Measurements from ENCODE around the gene PLCB1. TPM values are rescaled to one million over a fixed set of nuclear protein-coding genes. Genes with fewer than 3 reads are reported as not detected.

Gene PLCB1
- total and polyA plus RNA-seq, 10 of the 15 experiments (the other 5 are each of a cell fraction or from before 2014, with no cell fraction given), result 0.05 to 5.3 (median 0.17) TPM; not detected in 1

- no TSS peak for BruUV-seq (replicated peaks)
- TF ChIP-seq NRF1 (conservative IDR thresholded peaks at IDR 0.05; ENCODE audit: low read depth, low read length), result no peak
- no peak for TF ChIP-seq ZSCAN29 (IDR thresholded peaks at IDR 0.05)
- no peak for TF ChIP-seq EED (IDR thresholded peaks at IDR 0.05; ENCODE audit: low read depth)
- TF ChIP-seq ZZZ3 (IDR thresholded peaks at IDR 0.05; ENCODE audit: control insufficient read depth, insufficient read length, low read depth), result no peak
- no peak for TF ChIP-seq SRF (IDR thresholded peaks at IDR 0.05; ENCODE audit: low read depth in 2 of 2, low read length in 2 of 2)
- no peak for TF ChIP-seq BACH1 (IDR thresholded peaks at IDR 0.05; ENCODE audit: borderline replicate concordance)
- no peak for TF ChIP-seq HDAC6 (IDR thresholded peaks at IDR 0.05; ENCODE audit: unreplicated experiment)
- TF ChIP-seq ZNF384 (IDR thresholded peaks at IDR 0.05; ENCODE audit: borderline replicate concordance, low read depth, low read length), result no peak
- TF ChIP-seq CBFB (IDR thresholded peaks at IDR 0.05; ENCODE audit: low read depth), result no peak
- TF ChIP-seq STAT3 (IDR thresholded peaks at IDR 0.05; ENCODE audit: low read depth, low read length), result no peak
- TF ChIP-seq POLR2AphosphoS5 (IDR thresholded peaks at IDR 0.05; ENCODE audit: low read length), result no peak
- TF ChIP-seq SREBF1 (IDR thresholded peaks at IDR 0.05; ENCODE audit: low read length), result no peak
- TF ChIP-seq SUPT20H (IDR thresholded peaks at IDR 0.05; ENCODE audit: borderline replicate concordance, control insufficient read depth, low read depth, low read length), result no peak
- no peak for TF ChIP-seq ATF7 (IDR thresholded peaks at IDR 0.05; ENCODE audit: low read depth)
- TF ChIP-seq ZNF24 (IDR thresholded peaks at IDR 0.05), result no peak
- no peak for TF ChIP-seq NR2F1 (conservative IDR thresholded peaks at IDR 0.05)
- no peak for TF ChIP-seq GABPA (IDR thresholded peaks at IDR 0.05; ENCODE audit: low read depth)
- FAIRE-seq (no peak), ATAC-seq (no peak), DNase-seq (ENCODE audit: low read depth, low spot score) (no peak)
- SMC1A ChIA-PET (ENCODE audit: uncharacterized antibody, unreplicated experiment), result no interaction called here
- Histone ChIP-seq H3K36me3 (ENCODE audit: control insufficient read depth in 2 of 2, insufficient read depth in 2 of 2, low read length in 1 of 2) (no peaks in the 10 kb centered on the region), H2AFZ (ENCODE audit: control insufficient read depth, low read depth, low read length) (no peak overlapping the region), H3K4me1 (ENCODE audit: control insufficient read depth, insufficient read depth, low read length) (no peaks in the 10 kb centered on the region), H3K27me3 (replicated peaks in 1 of 2; ENCODE audit: control insufficient read depth in 2 of 2, insufficient read depth in 2 of 2, low read length in 1 of 2) (no peaks in the 10 kb centered on the region), H3K27ac (ENCODE audit: control insufficient read depth, insufficient read depth) (no peak overlapping the region), H3K4me3 (no peak overlapping the region), H3K9me3 (replicated peaks; ENCODE audit: control insufficient read depth, insufficient read depth, low read length) (no peaks in the 10 kb centered on the region), H3K79me2 (ENCODE audit: control insufficient read depth, insufficient read depth, low read length) (no peaks in the 10 kb centered on the region), H3K4me2 (ENCODE audit: control insufficient read depth, insufficient read depth) (no peak overlapping the region), H4K20me1 (ENCODE audit: control insufficient read depth, insufficient read depth) (no peaks in the 10 kb centered on the region), H3K9ac (ENCODE audit: control insufficient read depth, insufficient read depth, low read length) (no peak overlapping the region)
- RAD21 ChIA-PET (ENCODE audit: unreplicated experiment), result no interaction called here
- intact Hi-C loops (cut with micrococcal nuclease; ENCODE audit: unreplicated experiment) (no loop called here), in situ Hi-C loops (cut with MboI) (no loop called here)
- WGBS (ENCODE audit: insufficient coverage, insufficient replicate concordance, low lambda C conversion rate, missing lambda C conversion rate), result 0% methylated on average over 1 of the region's 1 CpG
- CTCF ChIA-PET, result no interaction called here
- POLR2A ChIA-PET, result no interaction called here
These were observed 801.3 kb downstream of the PLCB1 start for GRCh38 chr20:8933381-8933807.
